Fibroblast of the aortic adventitia (primary cell): ENCODE measurements around the gene LINC01488. TPM values are rescaled to one million over a fixed set of nuclear protein-coding genes. Genes with fewer than 3 reads are reported as not detected.

ENCODE experiments used
- DNase-seq: peaks from one replicate; pipeline ENCODE4 v3.0.0-alpha.2; 2010; ENCODE audit warnings: low read depth
- H3K4me3 ChIP-seq: 2 replicates; pipeline ENCODE4 v1.5.1; 2011; ENCODE audit warnings: low read depth, mild to moderate bottlenecking, control low read depth, low read length, moderate library complexity
- CTCF ChIP-seq: IDR thresholded peaks from 2 replicates; pipeline ENCODE4 v1.5.1; 2011; ENCODE audit warnings: mild to moderate bottlenecking, low read length, control low read depth, inconsistent platforms; ENCODE audit not compliant: insufficient read depth
- total RNA-seq: library from RNA; depleted of rRNA; stranded (reverse); fragments of >200 nt; gene quantifications from 2 replicates; pipeline ENCODE4 v1.2.3, GENCODE V29; 2012; ENCODE audit warnings: low replicate concordance

The LINC01488 gene
- total RNA-seq, 1 donor = not detected

GRCh38 chr11:69493931-69494821, 12.7 kb downstream of the LINC01488 start:
- DNase-seq = no peak
- H3K4me3 ChIP-seq = no peak overlapping the region
- no peak for TF ChIP-seq CTCF

- TF ChIP-seq CTCF = no peak
- H3K4me3 ChIP-seq = no peak overlapping the region
- DNase-seq = no peak
Observed at GRCh38 chr11:69494851-69495250, 13.4 kb downstream of the LINC01488 start.

GRCh38 chr11:69495441-69496201, 14.2 kb downstream of the LINC01488 start:
- no peak for DNase-seq
- H3K4me3 ChIP-seq = no peak overlapping the region
- TF ChIP-seq CTCF = no peak

- TF ChIP-seq CTCF = no peak
- DNase-seq = no peak
- no peak overlapping the region for H3K4me3 ChIP-seq
Observed at GRCh38 chr11:69496202-69496557, 14.7 kb downstream of the LINC01488 start.

- TF ChIP-seq CTCF = no peak
- H3K4me3 ChIP-seq = no peak overlapping the region
- no peak for DNase-seq
Observed at GRCh38 chr11:69496631-69497220, 15.3 kb downstream of the LINC01488 start.

- H3K4me3 ChIP-seq = no peak overlapping the region
- DNase-seq = peak; percentile 97
- TF ChIP-seq CTCF = no peak
Observed at GRCh38 chr11:69497221-69497787, 15.8 kb downstream of the LINC01488 start.
